Measurements from ENCODE around the gene ENTPD5. TPM values are rescaled to one million over a fixed set of nuclear protein-coding genes. Genes with fewer than 3 reads are reported as not detected.

The ENTPD5 gene
- total and polyA plus RNA-seq, 8 donors = 2.7 to 7.4 (median 5.2) TPM

- FAIRE-seq (peak; percentile 95), DNase-seq (no peak), ATAC-seq (peak in 3 of 4 donors; percentile 56 to 77 (median 75))
- H3K27ac ChIP-seq = no peak overlapping the region
- no peaks in the 10 kb centered on the region for H3K36me3 ChIP-seq
- no peaks in the 10 kb centered on the region for H3K4me1 ChIP-seq
- intact Hi-C loops (cut with DNase I) = no loop called here
- H3K4me3 ChIP-seq = no peak overlapping the region
- H3K9me3 ChIP-seq = no peaks in the 10 kb centered on the region
- no peaks in the 10 kb centered on the region for H3K27me3 ChIP-seq
- peak; percentile 35 to 66 (median 58) for TF ChIP-seq CTCF (IDR thresholded peaks at IDR 0.05)
- WGBS, 2 donors = 64 to 65% methylated on average over 3 of the region's 3 CpGs
Measured at GRCh38 chr14:74038020-74038859, 19.2 kb upstream of the ENTPD5 start.

- WGBS, 2 donors = 89 to 91% methylated on average over 4 of the region's 4 CpGs
- Histone ChIP-seq H3K27ac (no peak overlapping the region), H3K4me3 (no peak overlapping the region), H3K27me3 (no peaks in the 10 kb centered on the region), H3K9me3 (no peaks in the 10 kb centered on the region), H3K4me1 (no peaks in the 10 kb centered on the region), H3K36me3 (no peaks in the 10 kb centered on the region)
- ATAC-seq = no peak
- no peak for TF ChIP-seq CTCF (IDR thresholded peaks at IDR 0.05)
- intact Hi-C loops (cut with DNase I) = no loop called here
- FAIRE-seq = no peak
- DNase-seq = no peak
Measured at GRCh38 chr14:74035556-74035955, 16.5 kb upstream of the ENTPD5 start.

GRCh38 chr14:74034572-74034971 is 15.5 kb upstream of the ENTPD5 start:
- Histone ChIP-seq H3K27ac (no peak overlapping the region), H3K27me3 (no peaks in the 10 kb centered on the region), H3K36me3 (no peaks in the 10 kb centered on the region), H3K4me3 (no peak overlapping the region), H3K4me1 (no peaks in the 10 kb centered on the region), H3K9me3 (no peaks in the 10 kb centered on the region)
- WGBS, 2 donors = 88 to 92% methylated on average over 3 of the region's 3 CpGs
- FAIRE-seq = no peak
- intact Hi-C loops (cut with DNase I) = no loop called here
- no peak for TF ChIP-seq CTCF (IDR thresholded peaks at IDR 0.05)
- no peak for ATAC-seq
- DNase-seq = no peak

GRCh38 chr14:74029136-74029535 is 10.0 kb upstream of the ENTPD5 start:
- Histone ChIP-seq H3K36me3 (no peaks in the 10 kb centered on the region), H3K27ac (no peak overlapping the region), H3K4me3 (no peak overlapping the region), H3K27me3 (no peaks in the 10 kb centered on the region), H3K9me3 (no peaks in the 10 kb centered on the region), H3K4me1 (no peaks in the 10 kb centered on the region)
- DNase-seq (no peak), FAIRE-seq (no peak), ATAC-seq (no peak)
- 93 to 99% methylated on average over 3 of the region's 3 CpGs for whole genome bisulfite sequencing, 2 donors
- intact Hi-C loops (cut with DNase I) = no loop called here
- TF ChIP-seq CTCF (IDR thresholded peaks at IDR 0.05) = no peak

GRCh38 chr14:74022346-74022745 is 3.3 kb upstream of the ENTPD5 start:
- FAIRE-seq = no peak

More at GRCh38 chr14:74022346-74022745, 3.3 kb upstream of the ENTPD5 start:
- no peaks in the 10 kb centered on the region for H3K9me3 ChIP-seq
- no peak for ATAC-seq
- no peaks in the 10 kb centered on the region for H3K36me3 ChIP-seq
- DNase-seq = no peak
- no peaks in the 10 kb centered on the region for H3K27me3 ChIP-seq
- no peak overlapping the region for H3K27ac ChIP-seq
- TF ChIP-seq CTCF (IDR thresholded peaks at IDR 0.05) = no peak
- 92 to 94% methylated on average over 4 of the region's 4 CpGs for WGBS, 2 donors
- intact Hi-C loops (cut with DNase I) = no loop called here
- peaks cover 0 to 9% (median 0%) of the 10 kb centered on the region in 3 donors for H3K4me1 ChIP-seq
- no peak overlapping the region for H3K4me3 ChIP-seq

Data from pancreas (tissue), 10 donors.